OCI-LY7 (cell line): ENCODE measurements around the gene NPLOC4. TPM values are rescaled to one million over a fixed set of nuclear protein-coding genes. Genes with fewer than 3 reads are reported as not detected.

ENCODE experiments used
- BruUV-seq: library from RNA; stranded (reverse); fragments of 400-500 nt; replicated peaks from 2 replicates; lab custom pipeline; 2021; lab: Mats Ljungman, UMichigan
- CTCF ChIA-PET: fragments of 300-600 bp; sonication (Branson Sonifier 250); formaldehyde crosslinking; loops from one replicate; lab custom pipeline; 2022; ENCODE audit warnings: antibody characterized with exemption; ENCODE audit not compliant: unreplicated experiment; lab: Charles Lee
- POLR2A ChIA-PET: fragments of 300-600 bp; sonication (Branson Sonifier 250); formaldehyde crosslinking; loops from one replicate; lab custom pipeline; 2022; ENCODE audit warnings: antibody characterized with exemption; lab: Charles Lee
- DNase-seq: peaks from one replicate; pipeline ENCODE4 v3.0.0-alpha.2; 2015; ENCODE audit warnings: low spot score
- H2AFZ ChIP-seq: fragments of 200-600 bp; sonication (generic), shearing (Covaris generic); 2 replicates; pipeline ENCODE4 v1.6.1; 2014; ENCODE audit warnings: mild to moderate bottlenecking, antibody characterized with exemption, low read length, moderate library complexity
- H3K27ac ChIP-seq: fragments of 200-600 bp; sonication (generic); 2 replicates; pipeline ENCODE4 v1.5.1; 2014; ENCODE audit warnings: mixed run types, low read depth, mild to moderate bottlenecking, moderate library complexity, low read length, inconsistent platforms; ENCODE audit not compliant: poor library complexity, severe bottlenecking
- H3K36me3 ChIP-seq: fragments of 200-600 bp; sonication (generic); 2 replicates; pipeline ENCODE4 v1.6.1; 2014; ENCODE audit warnings: mild to moderate bottlenecking, antibody characterized with exemption, low read length, moderate library complexity, mixed read lengths; ENCODE audit not compliant: insufficient read depth
- H3K4me1 ChIP-seq: fragments of 200-600 bp; sonication (generic); 2 replicates; pipeline ENCODE4 v1.5.1; 2014; ENCODE audit warnings: mild to moderate bottlenecking, low read length; ENCODE audit not compliant: insufficient read depth, poor library complexity, severe bottlenecking
- H3K4me2 ChIP-seq: fragments of 200-600 bp; sonication (generic); 2 replicates; pipeline ENCODE4 v1.6.1; 2014; ENCODE audit warnings: mild to moderate bottlenecking, low read length
- H3K4me3 ChIP-seq: fragments of 200-600 bp; sonication (generic); 2 replicates; pipeline ENCODE4 v1.5.1; 2014; ENCODE audit warnings: mild to moderate bottlenecking, low read depth, low read length; ENCODE audit not compliant: poor library complexity, severe bottlenecking
- H3K79me2 ChIP-seq: fragments of 200-600 bp; sonication (generic); 2 replicates; pipeline ENCODE4 v1.6.1; 2016; ENCODE audit warnings: low read depth, mild to moderate bottlenecking, low read length, moderate library complexity, mixed read lengths; ENCODE audit not compliant: insufficient read depth
- H3K9me2 ChIP-seq: fragments of 200-600 bp; sonication (generic); 2 replicates; pipeline ENCODE4 v1.6.1; 2016; ENCODE audit warnings: mild to moderate bottlenecking, low read length, mixed read lengths; ENCODE audit not compliant: insufficient read depth
- H3K9me3 ChIP-seq: fragments of 200-600 bp; sonication (generic); 2 replicates; pipeline ENCODE4 v1.6.1; 2014; ENCODE audit warnings: mild to moderate bottlenecking, mixed run types, low read length, mixed read lengths
- H4K20me1 ChIP-seq: fragments of 200-600 bp; sonication (generic); 2 replicates; pipeline ENCODE4 v1.6.1; 2014; ENCODE audit warnings: mild to moderate bottlenecking, antibody characterized with exemption, low read length, moderate library complexity, mixed read lengths; ENCODE audit not compliant: insufficient read depth
- EZH2phosphoT487 ChIP-seq: fragments of 200-600 bp; sonication (generic); IDR thresholded peaks from 2 replicates; pipeline ENCODE4 v1.6.1; 2018; ENCODE audit warnings: low read depth, borderline replicate concordance, mild to moderate bottlenecking, mixed run types, antibody characterized with exemption, low read length, moderate library complexity, mixed read lengths
- intact Hi-C: fragments of 100-400 bp; cut with micrococcal nuclease; formaldehyde crosslinking; loops from one replicate; pipeline ENCODE4 v1.10.0; 2022; ENCODE audit not compliant: unreplicated experiment
- total RNA-seq, 2 experiments: library from RNA; depleted of rRNA in 1 of 2; stranded (reverse); fragments of >200 nt in 1 of 2; shearing (Covaris generic) in 1 of 2; gene quantifications; 2 replicates each; pipeline ENCODE4 v1.2.3, GENCODE V29; 2014 to 2022
- TF ChIP-seq, protein P1 (sequence below): fragments of 200-600 bp; sonication (generic); conservative IDR thresholded peaks from 2 replicates; pipeline ENCODE4 v1.5.1; 2014; ENCODE audit warnings: mild to moderate bottlenecking, antibody characterized with exemption, low read length, moderate library complexity, mixed read lengths

Gene NPLOC4
- total RNA-seq, 2 experiments from 2014 or later: 69.6 to 118 TPM

DNA sequence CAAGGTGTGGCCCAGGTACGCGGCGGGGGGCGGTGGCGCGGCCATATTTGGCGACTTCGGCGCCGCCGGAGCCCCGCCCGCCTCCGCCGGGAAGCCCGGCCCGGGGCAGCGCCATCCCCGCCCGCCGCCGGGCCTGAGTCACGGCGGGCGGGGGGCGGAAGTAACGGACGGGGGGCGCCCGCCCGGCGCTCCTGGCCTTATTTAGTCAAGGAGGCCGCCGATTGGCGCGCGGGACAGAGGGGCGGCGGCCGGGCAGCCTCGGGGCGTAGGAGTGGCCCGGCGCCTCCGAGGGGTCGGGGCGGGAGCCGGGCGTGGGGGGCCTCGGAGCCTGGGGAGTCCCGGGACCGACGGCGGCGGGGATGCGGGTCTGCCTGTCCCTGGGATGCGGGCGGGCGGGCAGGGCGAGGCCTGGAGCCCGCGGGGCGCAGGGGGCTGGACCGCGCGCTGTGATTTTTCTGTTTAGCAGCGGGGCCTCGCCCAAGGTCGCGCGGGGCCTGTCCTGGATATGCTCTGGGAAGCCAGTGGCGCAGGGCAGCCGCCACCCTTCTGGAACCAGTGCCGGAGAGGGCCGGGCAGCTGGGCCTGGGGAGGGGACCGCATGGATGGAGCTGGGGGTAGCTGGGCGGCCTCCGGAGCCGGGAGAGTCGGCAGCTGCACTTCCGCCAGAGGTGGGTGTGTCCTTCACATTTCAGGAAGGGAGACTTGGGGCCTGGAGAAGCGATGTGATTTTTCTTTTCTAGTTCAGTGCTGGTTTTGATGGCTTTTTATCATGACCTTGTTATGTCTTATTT, 122.0 kb downstream of the NPLOC4 start:
- ChIA-PET CTCF (no interaction called here), POLR2A (interaction anchor here (0.6 to 1.0 kb wide), 2 partner anchors 10 to 38 kb away, joined by 4 to 5 read pairs; partner anchors contain the start of gene FAAP100)
- peak overlapping the region; percentile 89 for H3K27ac ChIP-seq
- H3K4me3 ChIP-seq: peak overlapping the region; percentile 90
- H3K36me3 ChIP-seq: peaks cover 26% of the 10 kb centered on the region
- no peaks in the 10 kb centered on the region for H3K9me2 ChIP-seq
- H3K4me1 ChIP-seq: peaks cover 68% of the 10 kb centered on the region
- intact Hi-C loops: loop anchor here (5.0 to 10.0 kb wide), 4 partner anchors 120 to 582 kb away; partner anchors contain the start of genes ARHGDIA, ARL16, BAHCC1 and FASN
- peak; percentile 82 for DNase-seq
- peaks cover 45% of the 10 kb centered on the region for H3K79me2 ChIP-seq
- BruUV-seq: no TSS peak
- peak overlapping the region; percentile 11; the same call in 1 of the 2 replicates for H2AFZ ChIP-seq
- H4K20me1 ChIP-seq: peaks cover 24% of the 10 kb centered on the region
- H3K9me3 ChIP-seq: no peaks in the 10 kb centered on the region
- peak overlapping the region; percentile 80 for H3K4me2 ChIP-seq
- TF ChIP-seq, protein P1, sequence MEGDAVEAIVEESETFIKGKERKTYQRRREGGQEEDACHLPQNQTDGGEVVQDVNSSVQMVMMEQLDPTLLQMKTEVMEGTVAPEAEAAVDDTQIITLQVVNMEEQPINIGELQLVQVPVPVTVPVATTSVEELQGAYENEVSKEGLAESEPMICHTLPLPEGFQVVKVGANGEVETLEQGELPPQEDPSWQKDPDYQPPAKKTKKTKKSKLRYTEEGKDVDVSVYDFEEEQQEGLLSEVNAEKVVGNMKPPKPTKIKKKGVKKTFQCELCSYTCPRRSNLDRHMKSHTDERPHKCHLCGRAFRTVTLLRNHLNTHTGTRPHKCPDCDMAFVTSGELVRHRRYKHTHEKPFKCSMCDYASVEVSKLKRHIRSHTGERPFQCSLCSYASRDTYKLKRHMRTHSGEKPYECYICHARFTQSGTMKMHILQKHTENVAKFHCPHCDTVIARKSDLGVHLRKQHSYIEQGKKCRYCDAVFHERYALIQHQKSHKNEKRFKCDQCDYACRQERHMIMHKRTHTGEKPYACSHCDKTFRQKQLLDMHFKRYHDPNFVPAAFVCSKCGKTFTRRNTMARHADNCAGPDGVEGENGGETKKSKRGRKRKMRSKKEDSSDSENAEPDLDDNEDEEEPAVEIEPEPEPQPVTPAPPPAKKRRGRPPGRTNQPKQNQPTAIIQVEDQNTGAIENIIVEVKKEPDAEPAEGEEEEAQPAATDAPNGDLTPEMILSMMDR: no peak
- no peak for TF ChIP-seq EZH2phosphoT487

DNA sequence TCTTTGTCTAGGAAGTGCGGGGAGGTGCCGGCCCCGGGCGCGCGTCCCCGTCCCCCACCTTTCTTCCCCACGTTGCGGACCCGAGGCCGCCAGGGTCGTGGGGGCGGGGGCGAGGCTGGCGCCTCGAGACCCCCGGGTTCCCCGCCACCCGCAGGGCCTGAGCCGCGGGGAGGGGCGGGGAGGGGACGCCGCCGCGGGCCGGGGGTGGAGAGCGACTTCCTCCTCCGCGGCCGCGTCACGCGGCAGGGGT, 122.5 kb downstream of the NPLOC4 start:
- peaks cover 50% of the 10 kb centered on the region for H3K79me2 ChIP-seq
- POLR2A ChIA-PET: interaction anchor here (0.6 kb wide), 1 partner anchor 9 kb away, joined by 4 read pairs; no protein-coding TSS in a partner anchor
- intact Hi-C loops: loop anchor here (5.0 to 10.0 kb wide), 2 partner anchors 120 to 583 kb away; partner anchors contain the start of genes BAHCC1 and FASN
- no peak for DNase-seq
- H3K36me3 ChIP-seq: peaks cover 32% of the 10 kb centered on the region
- H3K4me3 ChIP-seq: peak overlapping the region; percentile 90
- CTCF ChIA-PET: interaction anchor here (0.6 kb wide), 1 partner anchor 45 kb away, joined by 3 read pairs; no protein-coding TSS in a partner anchor
- TF ChIP-seq, protein P1: no peak
- no peak for TF ChIP-seq EZH2phosphoT487
- no peaks in the 10 kb centered on the region for H3K9me3 ChIP-seq
- no TSS peak for BruUV-seq
- no peaks in the 10 kb centered on the region for H3K9me2 ChIP-seq
- peak overlapping the region; percentile 89 for H3K27ac ChIP-seq
- H2AFZ ChIP-seq: peak overlapping the region; percentile 11; the same call in 1 of the 2 replicates
- peak overlapping the region; percentile 80 for H3K4me2 ChIP-seq
- H4K20me1 ChIP-seq: peaks cover 29% of the 10 kb centered on the region
- peaks cover 68% of the 10 kb centered on the region for H3K4me1 ChIP-seq
